ENCODE data around the gene ARHGAP28. TPM values are rescaled to one million over a fixed set of nuclear protein-coding genes. Genes with fewer than 3 reads are reported as not detected.
A peak's percentile ranks its signal among the peaks of the same experiment; 100 is the strongest.

Gene ARHGAP28
- total and polyA plus RNA-seq, 3 experiments from 2014 or later, result not detected

GRCh38 chr18:6728331-6728730, 1.2 kb upstream of the ARHGAP28 start:
- no peak overlapping the region for H3K27ac ChIP-seq (ENCODE audit: low read depth, low read length)
- H3K9me3 ChIP-seq (ENCODE audit: low read length), result no peaks in the 10 kb centered on the region
- no peak overlapping the region for H3K4me3 Mint-ChIP-seq
- H3K4me1 ChIP-seq (ENCODE audit: insufficient read depth, low read length), result no peaks in the 10 kb centered on the region
- H3K4me1 Mint-ChIP-seq, result peaks cover 0 to 6% (median 2%) of the 10 kb centered on the region in 3 donors
- no peaks in the 10 kb centered on the region for H3K36me3 Mint-ChIP-seq
- no peaks in the 10 kb centered on the region for H3K27me3 ChIP-seq (ENCODE audit: insufficient read depth, low read length, poor library complexity, severe bottlenecking)
- no peaks in the 10 kb centered on the region for H3K36me3 ChIP-seq (ENCODE audit: insufficient read depth, low read length)
- DNase-seq, result no peak
- H3K27me3 Mint-ChIP-seq, result peaks cover 7 to 9% of the 10 kb centered on the region in 2 donors
- peaks cover 3 to 14% (median 7%) of the 10 kb centered on the region in 5 donors for H3K9me3 Mint-ChIP-seq
- ChIA-PET CTCF (no interaction called here), POLR2A (no interaction called here)
- H3K27ac Mint-ChIP-seq, result no peak overlapping the region
- no peak overlapping the region for H3K4me3 ChIP-seq (ENCODE audit: low read length)

GRCh38 chr18:6728809-6729246, 688 bp upstream of the ARHGAP28 start:
- H3K4me3 Mint-ChIP-seq, result peak overlapping the region in 1 of 7 donors; percentile 56
- Histone ChIP-seq H3K27me3 (ENCODE audit: insufficient read depth, low read length, poor library complexity, severe bottlenecking) (no peaks in the 10 kb centered on the region), H3K36me3 (ENCODE audit: insufficient read depth, low read length) (no peaks in the 10 kb centered on the region), H3K9me3 (ENCODE audit: low read length) (no peaks in the 10 kb centered on the region), H3K27ac (ENCODE audit: low read depth, low read length) (no peak overlapping the region), H3K4me1 (ENCODE audit: insufficient read depth, low read length) (no peaks in the 10 kb centered on the region), H3K4me3 (ENCODE audit: low read length) (no peak overlapping the region)
- peaks cover 7 to 9% of the 10 kb centered on the region in 2 donors for H3K27me3 Mint-ChIP-seq
- H3K4me1 Mint-ChIP-seq, result peaks cover 0 to 6% (median 2%) of the 10 kb centered on the region in 3 donors
- H3K9me3 Mint-ChIP-seq, result peaks cover 3 to 14% (median 8%) of the 10 kb centered on the region in 5 donors
- no peak for DNase-seq
- no peaks in the 10 kb centered on the region for H3K36me3 Mint-ChIP-seq
- H3K27ac Mint-ChIP-seq, result no peak overlapping the region
- ChIA-PET CTCF (no interaction called here), POLR2A (no interaction called here)

- Mint-ChIP-seq H3K36me3 (no peaks in the 10 kb centered on the region), H3K27me3 (peaks cover 3 to 9% of the 10 kb centered on the region in 2 donors), H3K9me3 (peaks cover 2 to 14% (median 8%) of the 10 kb centered on the region in 5 donors), H3K4me3 (no peak overlapping the region), H3K4me1 (peaks cover 0 to 6% (median 2%) of the 10 kb centered on the region in 3 donors), H3K27ac (no peak overlapping the region)
- no peak for DNase-seq
- CTCF ChIA-PET, result no interaction called here
- Histone ChIP-seq H3K9me3 (ENCODE audit: low read length) (no peaks in the 10 kb centered on the region), H3K4me3 (ENCODE audit: low read length) (no peak overlapping the region), H3K36me3 (ENCODE audit: insufficient read depth, low read length) (no peaks in the 10 kb centered on the region), H3K27ac (ENCODE audit: low read depth, low read length) (no peak overlapping the region), H3K27me3 (ENCODE audit: insufficient read depth, low read length, poor library complexity, severe bottlenecking) (no peaks in the 10 kb centered on the region), H3K4me1 (ENCODE audit: insufficient read depth, low read length) (no peaks in the 10 kb centered on the region)
- POLR2A ChIA-PET, result no interaction called here
Observed at GRCh38 chr18:6730416-6731221, 1.1 kb downstream of the ARHGAP28 start.

GRCh38 chr18:6731222-6731596, 1.7 kb downstream of the ARHGAP28 start:
- no peaks in the 10 kb centered on the region for H3K9me3 ChIP-seq (ENCODE audit: low read length)
- Mint-ChIP-seq H3K4me1 (peaks cover 0 to 6% (median 2%) of the 10 kb centered on the region in 3 donors), H3K9me3 (peaks cover 2 to 13% (median 8%) of the 10 kb centered on the region in 5 donors), H3K27ac (no peak overlapping the region), H3K36me3 (no peaks in the 10 kb centered on the region), H3K27me3 (peaks cover 3 to 9% of the 10 kb centered on the region in 2 donors), H3K4me3 (no peak overlapping the region)
- no peak overlapping the region for H3K27ac ChIP-seq (ENCODE audit: low read depth, low read length)
- no peak overlapping the region for H3K4me3 ChIP-seq (ENCODE audit: low read length)
- ChIA-PET POLR2A (no interaction called here), CTCF (no interaction called here)
- no peak for DNase-seq
- no peaks in the 10 kb centered on the region for H3K4me1 ChIP-seq (ENCODE audit: insufficient read depth, low read length)
- no peaks in the 10 kb centered on the region for H3K27me3 ChIP-seq (ENCODE audit: insufficient read depth, low read length, poor library complexity, severe bottlenecking)
- no peaks in the 10 kb centered on the region for H3K36me3 ChIP-seq (ENCODE audit: insufficient read depth, low read length)

- no peaks in the 10 kb centered on the region for H3K27me3 ChIP-seq (ENCODE audit: insufficient read depth, low read length, poor library complexity, severe bottlenecking)
- H3K36me3 Mint-ChIP-seq, result no peaks in the 10 kb centered on the region
- H3K4me3 Mint-ChIP-seq, result no peak overlapping the region
- no peak for DNase-seq
- H3K4me1 Mint-ChIP-seq, result peaks cover 0 to 6% (median 2%) of the 10 kb centered on the region in 3 donors
- no peaks in the 10 kb centered on the region for H3K9me3 ChIP-seq (ENCODE audit: low read length)
- H3K36me3 ChIP-seq (ENCODE audit: insufficient read depth, low read length), result no peaks in the 10 kb centered on the region
- H3K9me3 Mint-ChIP-seq, result peaks cover 0 to 14% (median 3%) of the 10 kb centered on the region in 5 donors
- H3K27ac ChIP-seq (ENCODE audit: low read depth, low read length), result no peak overlapping the region
- H3K4me3 ChIP-seq (ENCODE audit: low read length), result no peak overlapping the region
- no peak overlapping the region for H3K27ac Mint-ChIP-seq
- no peaks in the 10 kb centered on the region for H3K4me1 ChIP-seq (ENCODE audit: insufficient read depth, low read length)
- H3K27me3 Mint-ChIP-seq, result peaks cover 3 to 9% of the 10 kb centered on the region in 2 donors
- CTCF ChIA-PET, result no interaction called here
- POLR2A ChIA-PET, result no interaction called here
Observed at GRCh38 chr18:6732952-6733351, 3.4 kb downstream of the ARHGAP28 start.

GRCh38 chr18:6733758-6734157, 4.2 kb downstream of the ARHGAP28 start:
- Mint-ChIP-seq H3K36me3 (no peaks in the 10 kb centered on the region), H3K4me3 (no peak overlapping the region), H3K27me3 (peaks cover 3 to 5% of the 10 kb centered on the region in 2 donors), H3K27ac (no peak overlapping the region), H3K9me3 (peaks cover 0 to 10% (median 3%) of the 10 kb centered on the region in 5 donors), H3K4me1 (peaks cover 0 to 5% (median 2%) of the 10 kb centered on the region in 3 donors)
- no peak for DNase-seq
- H3K9me3 ChIP-seq (ENCODE audit: low read length), result no peaks in the 10 kb centered on the region
- H3K4me1 ChIP-seq (ENCODE audit: insufficient read depth, low read length), result no peaks in the 10 kb centered on the region
- H3K4me3 ChIP-seq (ENCODE audit: low read length), result no peak overlapping the region
- no peak overlapping the region for H3K27ac ChIP-seq (ENCODE audit: low read depth, low read length)
- ChIA-PET POLR2A (no interaction called here), CTCF (no interaction called here)
- H3K36me3 ChIP-seq (ENCODE audit: insufficient read depth, low read length), result no peaks in the 10 kb centered on the region
- no peaks in the 10 kb centered on the region for H3K27me3 ChIP-seq (ENCODE audit: insufficient read depth, low read length, poor library complexity, severe bottlenecking)

- POLR2A ChIA-PET, result no interaction called here
- H3K27ac Mint-ChIP-seq, result no peak overlapping the region
- peaks cover 0 to 3% of the 10 kb centered on the region in 2 donors for H3K27me3 Mint-ChIP-seq
Observed at GRCh38 chr18:6734726-6735430, 5.4 kb downstream of the ARHGAP28 start.

GRCh38 chr18:6737833-6738232, 8.3 kb downstream of the ARHGAP28 start:
- no peak overlapping the region for H3K27ac ChIP-seq (ENCODE audit: low read depth, low read length)
- H3K4me3 Mint-ChIP-seq, result no peak overlapping the region
- H3K4me1 ChIP-seq (ENCODE audit: insufficient read depth, low read length), result no peaks in the 10 kb centered on the region
- no peaks in the 10 kb centered on the region for H3K36me3 Mint-ChIP-seq
- no peak for DNase-seq
- POLR2A ChIA-PET, result no interaction called here
- H3K27me3 ChIP-seq (ENCODE audit: insufficient read depth, low read length, poor library complexity, severe bottlenecking), result no peaks in the 10 kb centered on the region
- H3K9me3 Mint-ChIP-seq, result peaks cover 0 to 8% (median 5%) of the 10 kb centered on the region in 5 donors
- peaks cover 0 to 2% of the 10 kb centered on the region in 2 donors for H3K27me3 Mint-ChIP-seq
- H3K27ac Mint-ChIP-seq, result no peak overlapping the region
- H3K4me1 Mint-ChIP-seq, result no peaks in the 10 kb centered on the region
- H3K36me3 ChIP-seq (ENCODE audit: insufficient read depth, low read length), result no peaks in the 10 kb centered on the region
- no peaks in the 10 kb centered on the region for H3K9me3 ChIP-seq (ENCODE audit: low read length)
- no peak overlapping the region for H3K4me3 ChIP-seq (ENCODE audit: low read length)
- CTCF ChIA-PET, result no interaction called here

More at GRCh38 chr18:6734726-6735430, 5.4 kb downstream of the ARHGAP28 start:
- peaks cover 0 to 6% (median 3%) of the 10 kb centered on the region in 5 donors for H3K9me3 Mint-ChIP-seq
- Histone ChIP-seq H3K27me3 (ENCODE audit: insufficient read depth, low read length, poor library complexity, severe bottlenecking) (no peaks in the 10 kb centered on the region), H3K4me1 (ENCODE audit: insufficient read depth, low read length) (no peaks in the 10 kb centered on the region), H3K27ac (ENCODE audit: low read depth, low read length) (no peak overlapping the region), H3K9me3 (ENCODE audit: low read length) (no peaks in the 10 kb centered on the region), H3K36me3 (ENCODE audit: insufficient read depth, low read length) (no peaks in the 10 kb centered on the region), H3K4me3 (ENCODE audit: low read length) (no peak overlapping the region)
- no peaks in the 10 kb centered on the region for H3K36me3 Mint-ChIP-seq
- no peak for DNase-seq
- no peak overlapping the region for H3K4me3 Mint-ChIP-seq
- CTCF ChIA-PET, result no interaction called here
- H3K4me1 Mint-ChIP-seq, result peaks cover 0 to 2% (median 1%) of the 10 kb centered on the region in 3 donors
